ENCODE results near the gene ZNF425. TPM values are rescaled to one million over a fixed set of nuclear protein-coding genes. Genes with fewer than 3 reads are reported as not detected.
"Not testable (repeated sequence)": the region's sequence is repeated elsewhere in the genome, so short reads cannot be mapped to it uniquely, and the experiment has no call there.

Gene ZNF425
- total RNA-seq, 2 donors from 2014 or later: 2.8 to 4.0 TPM

GRCh38 chr7:149100821-149101220 is 25.3 kb downstream of the ZNF425 start:
- Histone ChIP-seq H3K4me3 (no peak overlapping the region), H3K4me1 (replicated peaks) (no peaks in the 10 kb centered on the region), H3K36me3 (peaks cover 0 to 2% of the 10 kb centered on the region in 2 donors), H3K27me3 (replicated peaks; ENCODE audit: insufficient read depth) (no peaks in the 10 kb centered on the region), H3K9me3 (no peaks in the 10 kb centered on the region), H3K27ac (no peak overlapping the region)
- WGBS: 93% methylated on average over 2 of the region's 2 CpGs
- intact Hi-C loops (cut with DNase I): no loop called here
- DNase-seq (ENCODE audit: low spot score): no peak
- TF ChIP-seq POLR2AphosphoS5 (IDR thresholded peaks at IDR 0.05): no peak
- TF ChIP-seq CTCF (IDR thresholded peaks at IDR 0.05): no peak
- no peak for TF ChIP-seq POLR2A (IDR thresholded peaks at IDR 0.05)

- Histone ChIP-seq H3K27me3 (replicated peaks; ENCODE audit: insufficient read depth) (no peaks in the 10 kb centered on the region), H3K27ac (no peak overlapping the region), H3K4me3 (no peak overlapping the region), H3K9me3 (no peaks in the 10 kb centered on the region), H3K36me3 (no peaks in the 10 kb centered on the region), H3K4me1 (replicated peaks) (no peaks in the 10 kb centered on the region)
- no peak for DNase-seq (ENCODE audit: low spot score)
- intact Hi-C loops (cut with DNase I): loop anchor here (10.0 kb wide), 1 partner anchor 214 kb away; the partner anchor contains the start of gene EZH2
- no peak for TF ChIP-seq POLR2A (IDR thresholded peaks at IDR 0.05)
- TF ChIP-seq POLR2AphosphoS5 (IDR thresholded peaks at IDR 0.05): no peak
- TF ChIP-seq CTCF (IDR thresholded peaks at IDR 0.05): no peak
- WGBS: 87% methylated on average over 6 of the region's 6 CpGs
These were observed 27.1 kb downstream of the ZNF425 start for GRCh38 chr7:149099058-149099457.

- Histone ChIP-seq H3K4me3 (no peak overlapping the region), H3K4me1 (replicated peaks) (no peaks in the 10 kb centered on the region), H3K9me3 (no peaks in the 10 kb centered on the region), H3K36me3 (no peaks in the 10 kb centered on the region), H3K27ac (no peak overlapping the region), H3K27me3 (replicated peaks; ENCODE audit: insufficient read depth) (no peaks in the 10 kb centered on the region)
- intact Hi-C loops (cut with DNase I): loop anchor here (10.0 kb wide), 1 partner anchor 212 kb away; the partner anchor contains the start of gene EZH2
- WGBS: 81% methylated on average over 4 of the region's 4 CpGs
- TF ChIP-seq POLR2AphosphoS5 (IDR thresholded peaks at IDR 0.05) (no peak), CTCF (IDR thresholded peaks at IDR 0.05) (no peak), POLR2A (IDR thresholded peaks at IDR 0.05) (no peak)
- no peak for DNase-seq (ENCODE audit: low spot score)
These were observed 29.0 kb downstream of the ZNF425 start for GRCh38 chr7:149097088-149097487.

- Histone ChIP-seq H3K36me3 (no peaks in the 10 kb centered on the region), H3K4me1 (replicated peaks) (no peaks in the 10 kb centered on the region), H3K27ac (no peak overlapping the region), H3K4me3 (no peak overlapping the region), H3K9me3 (no peaks in the 10 kb centered on the region), H3K27me3 (replicated peaks; ENCODE audit: insufficient read depth) (no peaks in the 10 kb centered on the region)
- TF ChIP-seq CTCF (IDR thresholded peaks at IDR 0.05): no peak
- no peak for TF ChIP-seq POLR2A (IDR thresholded peaks at IDR 0.05)
- TF ChIP-seq POLR2AphosphoS5 (IDR thresholded peaks at IDR 0.05): no peak
- DNase-seq (ENCODE audit: low spot score): no peak
- WGBS: 26% methylated on average over 4 of the region's 4 CpGs
- intact Hi-C loops (cut with DNase I): loop anchor here (10.0 kb wide), 1 partner anchor 208 kb away; the partner anchor contains the start of gene EZH2
These were observed 32.9 kb downstream of the ZNF425 start for GRCh38 chr7:149093228-149093627.

DNA sequence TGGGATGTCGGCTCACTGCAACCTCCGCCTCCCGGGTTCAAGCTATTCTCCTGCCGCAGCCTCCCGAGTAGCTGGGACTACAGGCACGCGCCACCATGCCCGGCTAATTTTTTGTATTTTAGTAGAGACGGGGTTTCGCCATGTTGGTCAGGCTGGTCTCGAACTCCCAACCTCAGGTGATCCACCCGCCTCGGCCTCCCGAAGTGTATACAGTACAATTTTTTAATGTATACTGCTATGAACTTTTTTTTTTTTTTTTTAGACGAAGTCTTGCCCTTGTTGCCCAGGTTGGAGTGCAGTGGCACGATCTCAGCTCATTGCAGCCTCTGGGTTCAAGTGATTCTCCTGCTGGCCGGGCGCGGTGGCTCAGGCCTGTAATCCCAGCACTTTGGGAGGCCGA is 33.9 kb downstream of the ZNF425 start:
- H3K27ac ChIP-seq: peak overlapping the region in 1 of 2 donors; percentile 98
- not testable (repeated sequence) for H3K9me3 ChIP-seq; DNase-seq (ENCODE audit: low spot score); H3K27me3 ChIP-seq (replicated peaks; ENCODE audit: insufficient read depth); H3K4me3 ChIP-seq; H3K4me1 ChIP-seq (replicated peaks); H3K36me3 ChIP-seq
- WGBS: 97% methylated on average over 20 of the region's 20 CpGs
- intact Hi-C loops (cut with DNase I): loop anchor here (10.0 kb wide), 1 partner anchor 207 kb away; the partner anchor contains the start of gene EZH2
